ENCODE measurements around the gene CDH23.

CDH23 gene

GRCh38 chr10:71542478-71542877 is 145.8 kb downstream of the CDH23 start:
- DNase-seq = no peak

- no peak for DNase-seq
These were observed 147.0 kb downstream of the CDH23 start for GRCh38 chr10:71543608-71544170.

GRCh38 chr10:71545001-71545400 is 148.3 kb downstream of the CDH23 start:
- DNase-seq = no peak

GRCh38 chr10:71546220-71546619 is 149.5 kb downstream of the CDH23 start:
- no peak for DNase-seq

GRCh38 chr10:71547312-71547711 is 150.6 kb downstream of the CDH23 start:
- peak; percentile 52 for DNase-seq

- DNase-seq = peak; percentile 85
These were observed 151.4 kb downstream of the CDH23 start for GRCh38 chr10:71547876-71548846.

GRCh38 chr10:71549766-71550533 is 153.2 kb downstream of the CDH23 start:
- no peak for DNase-seq

GRCh38 chr10:71550628-71551027 is 153.9 kb downstream of the CDH23 start:
- DNase-seq = no peak

GRCh38 chr10:71551970-71552369 is 155.2 kb downstream of the CDH23 start:
- DNase-seq = no peak

GRCh38 chr10:71553432-71553831 is 156.7 kb downstream of the CDH23 start:
- no peak for DNase-seq

GRCh38 chr10:71554671-71555070 is 158.0 kb downstream of the CDH23 start:
- DNase-seq = no peak

GRCh38 chr10:71555087-71555723 is 158.5 kb downstream of the CDH23 start:
- DNase-seq = no peak

- no peak for DNase-seq
These were observed 159.0 kb downstream of the CDH23 start for GRCh38 chr10:71555724-71556119.

GRCh38 chr10:71558991-71559390 is 162.3 kb downstream of the CDH23 start:
- DNase-seq = no peak

GRCh38 chr10:71561003-71561574 is 164.4 kb downstream of the CDH23 start:
- no peak for DNase-seq

- DNase-seq = no peak
These were observed 165.5 kb downstream of the CDH23 start for GRCh38 chr10:71562181-71562580.

GRCh38 chr10:71562904-71563303 is 166.2 kb downstream of the CDH23 start:
- DNase-seq = no peak

GRCh38 chr10:71564194-71564820 is 167.6 kb downstream of the CDH23 start:
- DNase-seq = no peak

- DNase-seq = no peak
These were observed 168.7 kb downstream of the CDH23 start for GRCh38 chr10:71565284-71566000.

- no peak for DNase-seq
These were observed 170.3 kb downstream of the CDH23 start for GRCh38 chr10:71567006-71567405.

- DNase-seq = no peak
These were observed 172.3 kb downstream of the CDH23 start for GRCh38 chr10:71568896-71569492.
